HepG2 (cell line): ENCODE results near the gene ATP2B3. TPM values are rescaled to one million over a fixed set of nuclear protein-coding genes. Genes with fewer than 3 reads are reported as not detected.

Experiments
- ATAC-seq: fragments of 200-7000 bp; cut with Tn5 transposase; 3 replicates; pipeline ENCODE4 v1.9.1; 2020; ENCODE audit warnings: mild to moderate bottlenecking, moderate library complexity
- BruUV-seq: library from RNA; stranded (reverse); fragments of 400-500 nt; replicated peaks from 2 replicates; lab custom pipeline; 2021; lab: Mats Ljungman, UMichigan
- CTCF ChIA-PET: fragments of 300-600 bp; formaldehyde crosslinking; extraction: SDS; loops from one replicate; lab custom pipeline; 2021; ENCODE audit warnings: low total read pairs, inconsistent platforms, low intra/inter-chr PET ratio; lab: Yijun Ruan, JAX
- POLR2A ChIA-PET: fragments of 350-600 bp; sonication (Branson Sonifier 250); formaldehyde crosslinking; loops from one replicate; lab custom pipeline; 2020; ENCODE audit warnings: antibody characterized with exemption, inconsistent platforms; lab: Yijun Ruan, JAX
- DNase-seq: peaks from one replicate; pipeline ENCODE4 v3.0.0-alpha.2; 2015; ENCODE audit warnings: low spot score
- FAIRE-seq: peaks from 3 replicates; lab custom pipeline; 2011; peaks lifted over from hg19 to GRCh38; lab: Jason Lieb, UNC
- H2AFZ ChIP-seq: one replicate; pipeline ENCODE4 v1.6.1; 2011; ENCODE audit warnings: low read length, inconsistent platforms
- H3K27ac ChIP-seq: fragments of 300-600 bp; 3 replicates; pipeline ENCODE4 v1.8.0; 2011; ENCODE audit warnings: mixed run types, mild to moderate bottlenecking, mixed read lengths, low read length, inconsistent platforms; ENCODE audit not compliant: insufficient read depth; ENCODE audit errors: extremely low read length
- H3K27me3 ChIP-seq, 2 experiments: fragments of 200-600 bp in 1 of 2; 2 replicates in 1 of 2; 3 replicates in 1 of 2; pipeline versions ENCODE4 v1.6.0 to v1.8.0; 2011; ENCODE audit warnings: low read length in 2 of 2, mild to moderate bottlenecking in 2 of 2, moderate library complexity in 2 of 2, inconsistent platforms in 1 of 2; ENCODE audit not compliant: insufficient read depth in 2 of 2, control insufficient read depth in 1 of 2
- H3K36me3 ChIP-seq, 2 experiments: fragments of 200-600 bp in 1 of 2; replicated peaks in 1 of 2; 2 replicates in 1 of 2; 3 replicates in 1 of 2; pipeline versions ENCODE4 v1.5.1 to v1.8.0; 2011; ENCODE audit warnings: low read length in 2 of 2, inconsistent platforms in 1 of 2; ENCODE audit not compliant: insufficient read depth in 2 of 2, control insufficient read depth in 1 of 2
- H3K4me1 ChIP-seq: 2 replicates; pipeline ENCODE4 v1.5.1; 2012; ENCODE audit warnings: low read length, inconsistent platforms; ENCODE audit not compliant: insufficient read depth
- H3K4me2 ChIP-seq: 2 replicates; pipeline ENCODE4 v1.6.0; 2011; ENCODE audit warnings: low read depth, low read length, inconsistent platforms
- H3K4me3 ChIP-seq, 3 experiments: fragments of 200-600 bp in 1 of 3; sonication (generic), shearing (Covaris generic) in 1 of 3; replicated peaks in 1 of 3; 2 replicates each; pipeline ENCODE4 v1.5.1; 2011 to 2016; ENCODE audit warnings: low read length in 3 of 3, inconsistent platforms in 2 of 3, low read depth in 2 of 3, mild to moderate bottlenecking in 2 of 3, control low read depth in 1 of 3, mixed read lengths in 1 of 3; ENCODE audit not compliant: insufficient read depth in 1 of 3
- H3K79me2 ChIP-seq: one replicate; pipeline ENCODE4 v1.6.1; 2011; ENCODE audit warnings: low read length, inconsistent platforms; ENCODE audit not compliant: insufficient read depth
- H3K9ac ChIP-seq: 2 replicates; pipeline ENCODE4 v1.6.0; 2011; ENCODE audit warnings: mild to moderate bottlenecking, low read depth, low read length, inconsistent platforms; ENCODE audit not compliant: insufficient read depth
- H3K9me3 ChIP-seq: 2 replicates; pipeline ENCODE4 v1.5.1; 2012; ENCODE audit warnings: mild to moderate bottlenecking, low read length
- H4K20me1 ChIP-seq: 2 replicates; pipeline ENCODE4 v1.6.0; 2011; ENCODE audit warnings: inconsistent platforms, mild to moderate bottlenecking, low read length, moderate library complexity; ENCODE audit not compliant: insufficient read depth
- DPF2 ChIP-seq: sonication (generic); formaldehyde crosslinking; IDR thresholded peaks from 2 replicates; pipeline ENCODE4 v1.4.0; 2020; ENCODE audit warnings: mild to moderate bottlenecking, low read depth, missing genetic modification reagents, borderline replicate concordance
- FOXJ3 ChIP-seq: sonication (generic); formaldehyde crosslinking; IDR thresholded peaks from 2 replicates; pipeline ENCODE4 v1.4.0; 2020; ENCODE audit warnings: missing genetic modification reagents, mild to moderate bottlenecking, borderline replicate concordance
- NFKB2 ChIP-seq: sonication (generic); formaldehyde crosslinking; IDR thresholded peaks from 2 replicates; pipeline ENCODE4 v1.4.0; 2020; ENCODE audit warnings: missing genetic modification reagents, borderline replicate concordance
- PHF20 ChIP-seq: sonication (generic); formaldehyde crosslinking; IDR thresholded peaks from 2 replicates; pipeline ENCODE4 v1.5.0; 2020; ENCODE audit warnings: mild to moderate bottlenecking, missing genetic modification reagents
- RARA ChIP-seq: IDR thresholded peaks from 2 replicates; pipeline ENCODE4 v1.6.1; 2016; ENCODE audit warnings: missing genetic modification reagents, missing compliant biosample characterization
- XBP1 ChIP-seq: sonication (generic); formaldehyde crosslinking; IDR thresholded peaks from 2 replicates; pipeline ENCODE4 v1.5.0; 2020; ENCODE audit warnings: missing genetic modification reagents
- ZBTB20 ChIP-seq: sonication (generic); formaldehyde crosslinking; IDR thresholded peaks from 2 replicates; pipeline ENCODE4 v1.8.1; 2023; ENCODE audit warnings: missing genetic modification reagents, low read depth, mild to moderate bottlenecking, borderline replicate concordance
- WGBS: methylation state at CpG from one replicate; pipeline ENCODE4 v1.1.6; 2017; ENCODE audit warnings: low lambda C conversion rate; 5-methylcytosine and 5-hydroxymethylcytosine counted together
- in situ Hi-C: cut with HindIII; loops from 2 replicates; pipeline ENCODE4 v1.10.0; 2017; ENCODE audit warnings: low pct_unique_long_range_greater_than_20kb; ENCODE audit not compliant: extremely low pct_ligation_motif_present
- intact Hi-C: fragments of 100-400 bp; cut with micrococcal nuclease; formaldehyde crosslinking; loops from one replicate; pipeline ENCODE4 v1.10.0; 2022; ENCODE audit not compliant: unreplicated experiment
- polyA plus RNA-seq, 8 experiments: library from polyadenylated mRNA; depleted of rRNA in 3 of 8; stranded (reverse) in 7 of 8; unstranded in 1 of 8; fragments of >200 nt; fragmentation: Illumina TruSeq in 4 of 8; extraction: Trizol in 4 of 8; gene quantifications; 2 replicates each; pipeline versions ENCODE4 v1.2.1 to v1.2.3, GENCODE V29; 2011 to 2016; ENCODE audit warnings: low read depth in 4 of 8, missing spikeins in 1 of 8, mixed read lengths in 1 of 8; ENCODE audit not compliant: insufficient read depth in 1 of 8
- total RNA-seq, 5 experiments: library from RNA; depleted of rRNA; stranded (reverse); fragments of >200 nt; fragmentation: Illumina TruSeq; extraction: Trizol; gene quantifications; 2 replicates each; pipeline ENCODE4 v1.2.3, GENCODE V29; 2016; ENCODE audit warnings: low read depth in 1 of 5
- TF ChIP-seq, protein P1 (sequence below): sonication (generic); formaldehyde crosslinking; IDR thresholded peaks from 2 replicates; pipeline ENCODE4 v1.4.0; 2020; ENCODE audit warnings: missing genetic modification reagents, mild to moderate bottlenecking, borderline replicate concordance
- TF ChIP-seq, protein P2 (sequence below): sonication (generic); formaldehyde crosslinking; IDR thresholded peaks from 2 replicates; pipeline ENCODE4 v1.4.0; 2020; ENCODE audit warnings: missing genetic modification reagents
- TF ChIP-seq, protein P3 (sequence below): sonication (generic); formaldehyde crosslinking; IDR thresholded peaks from 2 replicates; pipeline ENCODE4 v1.5.0; 2020; ENCODE audit warnings: missing genetic modification reagents
- TF ChIP-seq, protein P4 (sequence below): sonication (generic); formaldehyde crosslinking; IDR thresholded peaks from 2 replicates; pipeline ENCODE4 v1.8.0; 2023; ENCODE audit warnings: mild to moderate bottlenecking, missing genetic modification reagents

ATP2B3 gene
- total and polyA plus RNA-seq, 2 of the 13 experiments (the other 11 are each of a cell fraction or from before 2014, with no cell fraction given) = not detected

DNA sequence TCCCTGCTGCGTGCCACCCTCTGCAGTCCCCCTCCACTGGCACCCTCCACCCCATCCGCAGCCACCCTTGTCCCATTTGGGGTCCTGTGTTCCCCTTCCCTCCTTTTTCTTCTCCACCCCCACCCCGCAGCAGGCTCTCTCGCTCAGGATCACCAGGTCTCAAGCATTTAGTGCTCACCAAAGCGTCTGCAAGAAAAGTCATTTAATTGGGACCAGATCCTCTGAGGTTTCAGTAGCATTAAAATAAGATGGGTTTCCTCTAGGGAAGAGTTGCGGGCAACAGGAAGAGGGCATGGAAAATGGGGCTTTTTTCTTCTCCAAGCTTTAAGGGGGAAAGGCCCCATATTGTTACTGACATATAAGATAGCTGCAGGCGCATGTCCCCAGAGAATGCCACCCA is 42.2 kb upstream of the ATP2B3 start:
- BruUV-seq = no TSS peak
- H3K27ac ChIP-seq = no peak overlapping the region

More for the DNA sequence above, 42.2 kb upstream of the ATP2B3 start:
- peaks cover 35% of the 10 kb centered on the region for H3K4me1 ChIP-seq
- H3K9me3 ChIP-seq = no peaks in the 10 kb centered on the region
- in situ Hi-C loops = no loop called here
- no peaks in the 10 kb centered on the region for H4K20me1 ChIP-seq
- CTCF ChIA-PET = no interaction called here
- no peak for TF ChIP-seq PHF20 (CRISPR knock-in tag)
- TF ChIP-seq, protein P1, sequence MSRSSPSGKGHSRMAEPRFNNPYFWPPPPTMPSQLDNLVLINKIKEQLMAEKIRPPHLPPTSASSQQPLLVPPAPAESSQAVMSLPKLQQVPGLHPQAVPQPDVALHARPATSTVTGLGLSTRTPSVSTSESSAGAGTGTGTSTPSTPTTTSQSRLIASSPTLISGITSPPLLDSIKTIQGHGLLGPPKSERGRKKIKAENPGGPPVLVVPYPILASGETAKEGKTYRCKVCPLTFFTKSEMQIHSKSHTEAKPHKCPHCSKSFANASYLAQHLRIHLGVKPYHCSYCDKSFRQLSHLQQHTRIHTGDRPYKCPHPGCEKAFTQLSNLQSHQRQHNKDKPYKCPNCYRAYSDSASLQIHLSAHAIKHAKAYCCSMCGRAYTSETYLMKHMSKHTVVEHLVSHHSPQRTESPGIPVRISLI (CRISPR knock-in tag) = no peak
- TF ChIP-seq NFKB2 (CRISPR knock-in tag) = no peak
- no peak for TF ChIP-seq FOXJ3 (CRISPR knock-in tag)
- TF ChIP-seq, protein P2, sequence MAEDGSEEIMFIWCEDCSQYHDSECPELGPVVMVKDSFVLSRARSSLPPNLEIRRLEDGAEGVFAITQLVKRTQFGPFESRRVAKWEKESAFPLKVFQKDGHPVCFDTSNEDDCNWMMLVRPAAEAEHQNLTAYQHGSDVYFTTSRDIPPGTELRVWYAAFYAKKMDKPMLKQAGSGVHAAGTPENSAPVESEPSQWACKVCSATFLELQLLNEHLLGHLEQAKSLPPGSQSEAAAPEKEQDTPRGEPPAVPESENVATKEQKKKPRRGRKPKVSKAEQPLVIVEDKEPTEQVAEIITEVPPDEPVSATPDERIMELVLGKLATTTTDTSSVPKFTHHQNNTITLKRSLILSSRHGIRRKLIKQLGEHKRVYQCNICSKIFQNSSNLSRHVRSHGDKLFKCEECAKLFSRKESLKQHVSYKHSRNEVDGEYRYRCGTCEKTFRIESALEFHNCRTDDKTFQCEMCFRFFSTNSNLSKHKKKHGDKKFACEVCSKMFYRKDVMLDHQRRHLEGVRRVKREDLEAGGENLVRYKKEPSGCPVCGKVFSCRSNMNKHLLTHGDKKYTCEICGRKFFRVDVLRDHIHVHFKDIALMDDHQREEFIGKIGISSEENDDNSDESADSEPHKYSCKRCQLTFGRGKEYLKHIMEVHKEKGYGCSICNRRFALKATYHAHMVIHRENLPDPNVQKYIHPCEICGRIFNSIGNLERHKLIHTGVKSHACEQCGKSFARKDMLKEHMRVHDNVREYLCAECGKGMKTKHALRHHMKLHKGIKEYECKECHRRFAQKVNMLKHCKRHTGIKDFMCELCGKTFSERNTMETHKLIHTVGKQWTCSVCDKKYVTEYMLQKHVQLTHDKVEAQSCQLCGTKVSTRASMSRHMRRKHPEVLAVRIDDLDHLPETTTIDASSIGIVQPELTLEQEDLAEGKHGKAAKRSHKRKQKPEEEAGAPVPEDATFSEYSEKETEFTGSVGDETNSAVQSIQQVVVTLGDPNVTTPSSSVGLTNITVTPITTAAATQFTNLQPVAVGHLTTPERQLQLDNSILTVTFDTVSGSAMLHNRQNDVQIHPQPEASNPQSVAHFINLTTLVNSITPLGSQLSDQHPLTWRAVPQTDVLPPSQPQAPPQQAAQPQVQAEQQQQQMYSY (CRISPR knock-in tag) = no peak
- TF ChIP-seq DPF2 (CRISPR knock-in tag) = no peak
- no peak for TF ChIP-seq XBP1
- TF ChIP-seq, protein P3, sequence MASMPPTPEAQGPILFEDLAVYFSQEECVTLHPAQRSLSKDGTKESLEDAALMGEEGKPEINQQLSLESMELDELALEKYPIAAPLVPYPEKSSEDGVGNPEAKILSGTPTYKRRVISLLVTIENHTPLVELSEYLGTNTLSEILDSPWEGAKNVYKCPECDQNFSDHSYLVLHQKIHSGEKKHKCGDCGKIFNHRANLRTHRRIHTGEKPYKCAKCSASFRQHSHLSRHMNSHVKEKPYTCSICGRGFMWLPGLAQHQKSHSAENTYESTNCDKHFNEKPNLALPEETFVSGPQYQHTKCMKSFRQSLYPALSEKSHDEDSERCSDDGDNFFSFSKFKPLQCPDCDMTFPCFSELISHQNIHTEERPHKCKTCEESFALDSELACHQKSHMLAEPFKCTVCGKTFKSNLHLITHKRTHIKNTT = no peak
- TF ChIP-seq, protein P4, sequence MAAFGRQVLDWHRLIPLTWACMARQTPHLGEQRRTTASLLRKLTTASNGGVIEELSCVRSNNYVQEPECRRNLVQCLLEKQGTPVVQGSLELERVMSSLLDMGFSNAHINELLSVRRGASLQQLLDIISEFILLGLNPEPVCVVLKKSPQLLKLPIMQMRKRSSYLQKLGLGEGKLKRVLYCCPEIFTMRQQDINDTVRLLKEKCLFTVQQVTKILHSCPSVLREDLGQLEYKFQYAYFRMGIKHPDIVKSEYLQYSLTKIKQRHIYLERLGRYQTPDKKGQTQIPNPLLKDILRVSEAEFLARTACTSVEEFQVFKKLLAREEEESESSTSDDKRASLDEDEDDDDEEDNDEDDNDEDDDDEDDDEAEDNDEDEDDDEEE (CRISPR knock-in tag) = no peak
- TF ChIP-seq ZBTB20 = no peak
- no peak for TF ChIP-seq RARA (CRISPR knock-in tag)
- TF ChIP-seq, all 625 proteins: peak for 0
- no peak overlapping the region for H3K9ac ChIP-seq
- 59% methylated on average over 7 of the region's 7 CpGs for WGBS
- intact Hi-C loops = no loop called here
- H3K4me3 ChIP-seq = no peak overlapping the region
- POLR2A ChIA-PET = no interaction called here
- peaks cover 2 to 5% of the 10 kb centered on the region in 2 experiments; a peak in 2 of 5 replicates for H3K27me3 ChIP-seq
- no peak for FAIRE-seq
- H3K36me3 ChIP-seq = no peaks in the 10 kb centered on the region
- no peak for ATAC-seq
- H3K4me2 ChIP-seq = no peak overlapping the region
- no peaks in the 10 kb centered on the region for H3K79me2 ChIP-seq
- DNase-seq = no peak
- no peak overlapping the region for H2AFZ ChIP-seq
